ENCODE measurements around the gene NOCT. TPM values are rescaled to one million over a fixed set of nuclear protein-coding genes. Genes with fewer than 3 reads are reported as not detected.
"Not testable (repeated sequence)": the region's sequence is repeated elsewhere in the genome, so short reads cannot be mapped to it uniquely, and the experiment has no call there.

Gene NOCT
- total and polyA plus RNA-seq, 7 donors = 3.9 to 21.8 (median 11.4) TPM

DNA sequence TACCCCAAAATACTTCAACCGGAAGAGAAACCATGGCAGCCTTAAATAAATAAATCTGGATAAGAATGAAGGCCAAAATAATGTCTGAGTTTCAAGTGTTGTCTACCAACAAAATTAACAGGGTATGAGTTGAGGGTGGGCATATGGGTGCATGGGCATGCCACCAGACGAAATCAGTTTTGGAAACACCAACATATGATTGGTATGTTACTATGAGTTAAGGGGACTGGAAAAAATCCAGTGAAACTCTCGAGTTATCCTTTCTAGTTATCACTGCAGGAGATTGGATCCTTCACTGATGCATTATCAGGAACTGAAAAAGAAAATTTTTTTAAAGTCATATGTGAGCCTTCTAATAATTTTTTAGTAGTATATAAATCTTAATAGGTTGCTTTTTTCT is 32.4 kb downstream of the NOCT start:
- Histone ChIP-seq H3K27ac (no peak overlapping the region), H3K4me1 (peaks cover 2% of the 10 kb centered on the region), H3K36me3 (ENCODE audit: insufficient read depth in 1 of 2, low read depth in 1 of 2) (peaks cover 4 to 68% of the 10 kb centered on the region in 2 donors), H3K9me3 (no peaks in the 10 kb centered on the region), H3K27me3 (ENCODE audit: insufficient read depth in 3 of 3, low read length in 2 of 3) (no peaks in the 10 kb centered on the region), H3K4me3 (no peak overlapping the region)
- WGBS, 3 donors = 80 to 89% (median 81%) methylated on average over 3 of the region's 3 CpGs
- intact Hi-C loops (cut with DNase I) = no loop called here
- DNase-seq (no peak), ATAC-seq (no peak)
- TF ChIP-seq, protein P1, sequence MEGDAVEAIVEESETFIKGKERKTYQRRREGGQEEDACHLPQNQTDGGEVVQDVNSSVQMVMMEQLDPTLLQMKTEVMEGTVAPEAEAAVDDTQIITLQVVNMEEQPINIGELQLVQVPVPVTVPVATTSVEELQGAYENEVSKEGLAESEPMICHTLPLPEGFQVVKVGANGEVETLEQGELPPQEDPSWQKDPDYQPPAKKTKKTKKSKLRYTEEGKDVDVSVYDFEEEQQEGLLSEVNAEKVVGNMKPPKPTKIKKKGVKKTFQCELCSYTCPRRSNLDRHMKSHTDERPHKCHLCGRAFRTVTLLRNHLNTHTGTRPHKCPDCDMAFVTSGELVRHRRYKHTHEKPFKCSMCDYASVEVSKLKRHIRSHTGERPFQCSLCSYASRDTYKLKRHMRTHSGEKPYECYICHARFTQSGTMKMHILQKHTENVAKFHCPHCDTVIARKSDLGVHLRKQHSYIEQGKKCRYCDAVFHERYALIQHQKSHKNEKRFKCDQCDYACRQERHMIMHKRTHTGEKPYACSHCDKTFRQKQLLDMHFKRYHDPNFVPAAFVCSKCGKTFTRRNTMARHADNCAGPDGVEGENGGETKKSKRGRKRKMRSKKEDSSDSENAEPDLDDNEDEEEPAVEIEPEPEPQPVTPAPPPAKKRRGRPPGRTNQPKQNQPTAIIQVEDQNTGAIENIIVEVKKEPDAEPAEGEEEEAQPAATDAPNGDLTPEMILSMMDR (IDR thresholded peaks at IDR 0.05) = no peak

DNA sequence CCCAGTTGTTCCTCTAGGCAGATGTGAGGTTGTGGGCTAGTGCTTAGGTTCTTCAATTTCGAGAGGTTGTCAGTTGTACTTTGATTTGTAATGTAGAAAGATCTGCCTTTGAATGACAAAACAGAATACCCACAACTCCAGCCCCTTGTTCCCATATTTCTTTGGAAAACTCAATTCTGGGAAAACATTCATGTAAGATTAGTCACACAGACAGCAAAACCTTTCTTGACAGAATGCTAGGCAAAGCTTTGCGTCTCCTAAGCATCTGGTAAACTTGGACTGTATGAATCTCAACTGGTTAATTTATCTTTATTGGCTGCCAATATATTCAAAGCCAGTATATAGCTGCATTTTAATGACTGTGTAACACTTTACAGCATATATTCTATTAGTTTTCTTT is 34.9 kb downstream of the NOCT start:
- TF ChIP-seq, protein P1 (IDR thresholded peaks at IDR 0.05) = no peak
- no peak overlapping the region for H3K4me3 ChIP-seq
- no peaks in the 10 kb centered on the region for H3K9me3 ChIP-seq
- WGBS, 3 donors = 82 to 89% (median 83%) methylated on average over 2 of the region's 2 CpGs
- peaks cover 10% of the 10 kb centered on the region for H3K4me1 ChIP-seq
- no peak overlapping the region for H3K27ac ChIP-seq
- DNase-seq = no peak
- ATAC-seq = no peak
- H3K36me3 ChIP-seq (ENCODE audit: insufficient read depth in 1 of 2, low read depth in 1 of 2) = peaks cover 5 to 66% of the 10 kb centered on the region in 2 donors
- intact Hi-C loops (cut with DNase I) = no loop called here
- no peaks in the 10 kb centered on the region for H3K27me3 ChIP-seq (ENCODE audit: insufficient read depth in 3 of 3, low read length in 2 of 3)

- Histone ChIP-seq H3K36me3 (ENCODE audit: insufficient read depth in 1 of 2, low read depth in 1 of 2) (peaks cover 5 to 62% of the 10 kb centered on the region in 2 donors), H3K27ac (no peak overlapping the region)
- intact Hi-C loops (cut with DNase I) = no loop called here
Observed at GRCh38 chr4:139053909-139054308, 38.3 kb downstream of the NOCT start.

DNA sequence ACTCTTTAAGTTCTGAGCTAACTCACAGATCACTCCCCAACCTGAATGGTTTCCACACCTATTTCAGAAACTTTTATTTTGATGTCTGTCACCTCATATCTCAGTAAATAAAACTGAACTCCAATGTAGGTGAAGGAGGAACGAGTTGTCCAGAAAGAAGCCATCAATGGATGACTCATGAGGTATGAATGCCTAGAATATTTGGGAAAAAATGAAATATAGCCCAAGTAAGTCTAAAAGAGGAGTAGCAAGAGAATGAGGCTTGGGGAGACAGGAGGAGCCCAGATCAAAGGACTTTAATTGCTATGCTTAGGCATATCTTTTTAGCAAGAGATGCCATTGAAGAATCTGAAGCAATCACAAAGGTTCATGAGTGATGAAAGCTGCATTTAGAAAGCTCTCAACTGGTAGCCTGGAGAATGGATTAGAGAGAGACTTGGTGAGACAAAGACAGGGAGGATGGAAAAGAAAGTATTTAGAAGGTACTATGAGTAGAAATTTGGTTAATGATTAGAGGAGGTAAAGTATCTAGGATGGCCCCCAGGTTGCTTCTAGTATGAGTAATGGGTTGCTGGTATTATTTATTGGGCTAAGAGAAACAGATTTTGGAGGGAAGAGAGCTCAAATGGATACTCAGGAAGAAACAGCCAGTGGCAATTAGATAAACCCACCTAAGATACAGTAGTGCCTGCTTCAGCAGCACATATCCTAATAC is 39.4 kb downstream of the NOCT start:
- 28 to 48% (median 41%) methylated on average over 1 of the region's 1 CpG for WGBS, 3 donors
- Histone ChIP-seq H3K4me1 (peaks cover 35% of the 10 kb centered on the region), H3K36me3 (ENCODE audit: insufficient read depth in 1 of 2, low read depth in 1 of 2) (peaks cover 5 to 70% of the 10 kb centered on the region in 2 donors), H3K9me3 (no peaks in the 10 kb centered on the region), H3K27ac (peak overlapping the region; percentile 42), H3K27me3 (ENCODE audit: insufficient read depth in 3 of 3, low read length in 2 of 3) (no peaks in the 10 kb centered on the region), H3K4me3 (no peak overlapping the region)
- ATAC-seq (peak in 3 of 4 donors; percentile 25 to 52 (median 44)), DNase-seq (no peak)
- intact Hi-C loops (cut with DNase I) = no loop called here
- TF ChIP-seq, protein P1 (IDR thresholded peaks at IDR 0.05) = no peak

More at GRCh38 chr4:139053909-139054308, 38.3 kb downstream of the NOCT start:
- ATAC-seq (no peak), DNase-seq (no peak)
- H3K4me3 ChIP-seq = no peak overlapping the region
- 76 to 94% (median 89%) methylated on average over 1 of the region's 1 CpG for WGBS, 3 donors
- H3K4me1 ChIP-seq = peaks cover 33% of the 10 kb centered on the region
- no peaks in the 10 kb centered on the region for H3K27me3 ChIP-seq (ENCODE audit: insufficient read depth in 3 of 3, low read length in 2 of 3)
- H3K9me3 ChIP-seq = no peaks in the 10 kb centered on the region
- TF ChIP-seq, protein P1 (IDR thresholded peaks at IDR 0.05) = no peak

- H3K27me3 ChIP-seq (ENCODE audit: insufficient read depth in 3 of 3, low read length in 2 of 3); H3K27ac ChIP-seq; intact Hi-C loops (cut with DNase I); DNase-seq; H3K9me3 ChIP-seq; H3K4me3 ChIP-seq: not testable (repeated sequence)
- Histone ChIP-seq H3K4me1 (peaks cover 35% of the 10 kb centered on the region), H3K36me3 (ENCODE audit: insufficient read depth in 1 of 2, low read depth in 1 of 2) (peaks cover 5 to 88% of the 10 kb centered on the region in 2 donors)
- WGBS, 3 donors = 41 to 56% (median 46%) methylated on average over 4 of the region's 4 CpGs
- peak in 2 of 4 donors; percentile 11 to 15 for ATAC-seq
Observed at GRCh38 chr4:139059026-139059425, 43.4 kb downstream of the NOCT start.
